M059J (cell line): ENCODE measurements around the gene TTF2. TPM values are rescaled to one million over a fixed set of nuclear protein-coding genes. Genes with fewer than 3 reads are reported as not detected.
A peak's percentile ranks its signal among the peaks of the same experiment; 100 is the strongest.
"Not testable (repeated sequence)": the region's sequence is repeated elsewhere in the genome, so short reads cannot be mapped to it uniquely, and the experiment has no call there.

Source experiments
- DNase-seq: peaks from one replicate; pipeline ENCODE4 v3.0.0-alpha.2; 2012; ENCODE audit warnings: low read depth
- total RNA-seq: library from RNA; depleted of rRNA; stranded (reverse); fragments of >200 nt; shearing (Covaris generic); gene quantifications from 2 replicates; pipeline ENCODE4 v1.2.3, GENCODE V29; 2014

TTF2 gene
- total RNA-seq, 1 experiment from 2014 or later: 44.0 TPM

- peak; percentile 97 for DNase-seq
Observed at GRCh38 chr1:117121589-117122329, 61.6 kb downstream of the TTF2 start, which contains the start of gene TRIM45. Gene TRIM45, minus strand, starts transcription at chr1:117121749. Its CDS starts 548 bp downstream, at chr1:117121201.

DNA sequence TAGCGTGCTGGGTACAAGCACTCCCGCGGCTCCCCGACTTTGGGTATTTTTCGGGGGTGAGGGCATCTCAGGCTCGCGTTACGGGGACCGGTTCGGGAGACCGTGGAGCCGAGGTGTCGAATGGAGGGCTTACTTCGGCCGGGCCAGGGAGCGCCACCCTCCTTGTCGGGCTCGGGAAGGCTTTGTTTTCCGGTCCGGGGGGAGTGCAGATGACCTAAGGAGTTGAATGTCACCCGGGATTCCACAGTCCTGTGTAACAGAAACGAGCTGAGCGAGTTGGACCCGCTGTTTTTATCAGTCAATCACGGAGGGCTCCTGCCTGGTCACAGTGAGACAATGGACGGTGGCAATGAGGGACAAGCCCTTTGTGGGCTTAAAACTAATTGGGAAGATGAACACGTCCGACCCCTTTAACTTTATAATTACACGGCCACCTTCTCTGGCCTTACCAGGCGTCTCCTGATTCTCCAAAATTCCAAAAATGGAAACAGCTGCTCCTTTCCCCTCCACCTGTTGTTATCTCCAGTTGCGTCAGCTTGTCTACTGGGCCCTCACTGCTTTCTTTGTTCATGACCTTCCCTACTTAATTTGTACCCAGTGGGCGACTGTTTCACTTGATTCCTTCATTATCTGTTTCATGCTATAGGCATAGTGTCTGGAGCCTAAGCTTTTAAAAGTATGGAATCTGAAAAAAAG is 62.4 kb downstream of the TTF2 start:
- DNase-seq: no peak

DNA sequence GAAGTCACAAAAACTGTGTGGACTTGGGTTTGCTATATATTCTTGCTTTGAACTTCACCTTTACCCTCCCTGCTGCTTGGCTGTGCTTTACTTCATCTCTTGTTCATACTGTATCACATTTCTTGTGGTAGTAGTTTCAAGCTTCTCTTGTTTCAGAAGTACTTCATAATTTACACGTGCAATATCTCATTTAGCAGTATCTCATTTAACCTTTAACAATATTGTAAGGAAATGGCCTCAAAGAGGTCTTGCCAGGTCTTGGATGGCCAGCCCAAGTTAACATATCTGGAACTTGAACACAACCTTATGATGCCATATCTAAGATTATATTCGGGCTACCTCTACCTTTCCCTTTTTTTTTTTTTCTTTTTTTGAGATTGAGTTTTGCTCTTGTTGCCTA is 63.1 kb downstream of the TTF2 start:
- DNase-seq: no peak

DNA sequence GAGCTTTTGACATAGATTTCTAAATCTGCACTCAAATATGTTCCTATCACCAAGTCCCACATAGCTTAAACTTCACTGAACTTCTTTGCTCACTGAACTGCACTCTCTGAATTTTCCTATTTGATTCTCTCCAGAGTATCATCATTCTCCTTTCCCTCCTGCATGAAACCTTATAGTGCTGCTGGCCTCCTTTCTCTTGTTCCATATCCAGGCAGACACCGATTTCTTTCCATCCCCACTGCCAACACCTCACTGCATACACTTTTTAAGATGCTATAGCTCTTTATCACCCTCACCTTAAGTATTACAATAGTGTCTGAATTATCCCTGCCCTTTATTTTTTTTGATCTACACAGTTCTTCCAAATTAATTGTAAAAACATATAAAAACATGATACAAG is 64.5 kb downstream of the TTF2 start:
- DNase-seq: no peak

DNA sequence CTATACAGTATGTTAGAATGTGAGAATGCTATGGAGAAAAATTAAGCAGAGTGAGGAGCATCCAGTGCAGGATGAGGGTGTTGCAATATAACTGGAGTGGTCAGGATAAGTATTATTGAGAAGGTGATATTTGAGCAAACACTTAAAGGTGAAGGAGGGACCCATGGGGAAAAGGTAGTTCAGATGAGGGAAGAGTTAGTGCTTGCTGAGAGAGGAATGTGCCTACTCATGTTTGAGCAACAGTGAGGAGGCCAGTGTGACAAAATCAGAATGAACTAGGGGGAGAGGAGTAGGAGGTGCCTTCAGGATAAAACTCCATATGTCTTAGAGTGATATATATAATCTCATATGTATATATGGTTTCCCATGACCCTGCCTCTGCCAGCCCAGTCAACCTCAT is 67.7 kb downstream of the TTF2 start:
- DNase-seq: no peak

- peak; percentile 58 for DNase-seq
Observed at GRCh38 chr1:117128323-117129079, 68.4 kb downstream of the TTF2 start.

DNA sequence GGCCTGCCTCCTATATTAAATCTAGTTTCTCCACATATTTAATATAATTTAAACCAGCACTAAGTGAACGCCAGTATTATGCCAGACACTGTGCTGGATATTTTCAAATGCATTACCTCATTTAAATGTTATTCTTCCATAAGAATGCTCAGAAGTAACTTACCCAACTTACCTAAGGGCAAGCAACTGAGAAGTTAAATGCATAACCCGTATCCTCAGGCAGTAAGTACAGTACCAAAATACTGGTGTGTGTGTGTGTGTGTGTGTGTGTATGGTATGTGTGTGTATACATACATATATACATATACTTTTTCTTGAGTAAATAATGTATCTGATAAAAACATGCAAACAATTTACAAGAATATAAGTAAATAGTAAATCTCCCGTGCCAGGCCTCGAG is 70.4 kb downstream of the TTF2 start:
- DNase-seq: no peak

GRCh38 chr1:117135329-117135728 is 75.2 kb downstream of the TTF2 start:
- DNase-seq: no peak

DNA sequence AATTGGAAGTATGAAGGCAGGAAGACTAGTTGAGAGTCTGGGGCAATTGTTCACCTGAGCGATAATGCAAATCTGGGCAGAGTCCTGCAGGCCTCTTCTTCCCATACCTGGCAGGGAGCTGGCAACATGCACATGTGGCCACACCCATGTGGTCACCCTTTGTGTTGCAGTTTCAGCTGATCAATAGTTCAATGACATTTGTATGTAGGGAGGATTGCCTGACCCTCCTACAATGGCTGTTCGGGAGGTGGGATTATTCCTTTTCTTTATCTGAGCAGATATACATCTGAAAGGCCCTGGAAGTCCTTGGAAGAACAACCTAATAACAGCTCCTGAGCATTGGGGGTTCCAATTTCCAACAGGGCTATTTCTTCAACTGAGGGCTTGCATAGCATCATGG is 76.6 kb downstream of the TTF2 start:
- no peak for DNase-seq

DNA sequence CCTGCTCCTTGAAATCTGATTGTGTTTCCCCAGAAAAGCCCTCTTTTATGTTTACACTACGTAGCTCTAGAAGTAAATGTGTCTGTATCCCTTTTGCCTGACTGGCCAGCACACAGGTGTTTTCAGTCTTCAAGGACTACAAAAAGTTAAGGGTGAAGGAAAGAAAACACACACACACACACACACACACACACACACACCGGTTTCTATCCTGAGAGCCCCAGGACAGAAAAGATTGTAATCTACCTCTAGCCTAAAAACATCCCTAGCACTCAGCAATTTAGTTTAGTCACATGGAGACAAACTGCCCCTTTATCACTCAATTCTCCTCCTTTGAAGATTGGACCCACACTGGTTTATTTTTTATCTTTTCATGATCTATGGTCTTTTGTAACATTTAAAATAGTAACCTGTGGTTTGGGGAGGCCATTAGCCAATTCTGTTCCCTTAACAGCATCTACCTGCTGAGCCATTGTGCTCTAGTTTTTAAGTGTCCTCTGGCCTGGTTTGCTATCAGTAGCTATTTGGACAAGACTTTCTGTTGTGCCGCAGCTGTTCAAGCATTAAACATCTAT is 77.2 kb downstream of the TTF2 start:
- no peak for DNase-seq

DNA sequence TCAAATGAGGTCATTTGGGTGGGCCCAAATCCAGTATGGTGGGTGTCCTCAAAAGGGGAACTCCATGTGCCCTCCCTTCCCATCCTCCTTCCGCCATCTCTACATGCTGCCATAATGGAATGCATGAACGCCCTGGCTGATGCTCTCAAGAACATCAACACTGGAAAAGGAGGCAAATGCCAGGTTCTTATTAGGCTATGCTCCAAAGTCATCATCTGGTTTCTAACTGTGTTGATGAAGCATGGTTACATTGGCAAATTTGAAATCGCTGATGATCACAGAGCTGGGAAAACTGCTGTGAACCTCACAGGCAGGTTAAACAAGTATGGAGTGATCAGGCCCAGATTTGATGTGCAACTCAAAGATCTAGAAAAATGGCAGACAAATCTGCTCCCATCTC is 78.0 kb downstream of the TTF2 start:
- no peak for DNase-seq

GRCh38 chr1:117138561-117138960 is 78.4 kb downstream of the TTF2 start:
- DNase-seq: no peak

GRCh38 chr1:117142200-117142599 is 82.1 kb downstream of the TTF2 start:
- peak; percentile 69 for DNase-seq

DNA sequence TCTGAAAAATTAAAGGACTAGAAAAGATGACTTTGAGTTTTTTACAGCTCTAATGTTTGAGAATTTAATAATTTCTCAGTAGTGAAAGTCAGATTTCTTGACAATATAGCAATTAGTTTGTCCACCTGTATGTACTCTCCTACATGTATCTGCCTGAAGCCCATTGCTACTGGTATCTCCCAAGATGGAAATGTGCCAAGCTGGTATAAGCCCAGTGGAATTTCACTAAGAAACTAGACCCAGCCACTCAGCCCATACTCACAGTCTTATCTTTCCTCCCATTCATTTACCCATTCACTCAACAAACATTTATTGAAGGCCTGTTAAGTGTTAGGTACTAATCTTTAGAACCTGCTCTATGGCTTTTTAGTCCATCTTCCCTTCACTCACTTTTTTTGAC is 83.0 kb downstream of the TTF2 start:
- DNase-seq: peak; percentile 44

- DNase-seq: no peak
Observed at GRCh38 chr1:117143871-117144270, 83.7 kb downstream of the TTF2 start.

DNA sequence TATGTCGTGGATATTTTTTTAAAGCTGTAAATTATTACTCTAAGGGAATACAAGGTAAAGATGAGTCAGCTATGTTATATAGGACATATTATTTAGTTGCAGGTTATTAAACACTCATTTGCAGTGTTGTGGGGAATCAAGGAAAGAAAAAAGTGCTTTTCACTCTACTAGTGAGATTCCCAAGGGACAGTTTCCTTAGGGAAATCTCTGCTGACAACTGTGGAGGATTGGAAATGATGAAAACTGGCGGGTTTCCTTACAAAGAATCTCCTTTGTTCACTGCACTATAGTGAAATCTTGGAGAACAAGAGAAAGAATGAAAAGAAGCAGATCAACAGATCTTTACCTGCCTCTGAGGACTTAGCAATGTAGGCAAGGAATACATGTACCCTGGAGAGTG is 85.9 kb downstream of the TTF2 start:
- DNase-seq: no peak

- DNase-seq: peak; percentile 94
Observed at GRCh38 chr1:117146575-117147340, 86.6 kb downstream of the TTF2 start.

DNA sequence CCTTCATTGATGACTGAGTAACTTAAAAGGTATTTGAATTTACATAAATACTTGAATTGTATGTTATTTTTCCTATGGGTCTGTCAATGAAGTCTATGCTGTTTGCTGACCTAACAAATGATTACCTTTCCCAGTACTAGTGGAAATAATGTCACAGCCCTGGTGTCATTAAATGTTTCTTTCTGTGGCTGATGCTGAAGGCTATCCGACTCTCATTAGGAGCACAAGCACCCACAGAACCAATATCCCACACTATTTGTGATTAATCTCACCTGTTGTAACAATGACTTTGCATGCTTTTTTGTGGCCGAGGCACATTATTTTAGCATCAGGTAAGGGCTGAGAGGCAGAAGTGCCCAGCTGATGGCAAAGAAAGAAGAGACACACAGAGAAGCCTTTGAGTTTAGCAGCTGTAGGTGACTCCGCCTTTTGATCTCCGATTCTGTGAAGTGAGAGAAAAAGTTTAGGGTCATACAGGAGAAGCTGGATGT is 87.3 kb downstream of the TTF2 start:
- DNase-seq: no peak

GRCh38 chr1:117147856-117148588 is 87.9 kb downstream of the TTF2 start:
- peak; percentile 93 for DNase-seq

DNA sequence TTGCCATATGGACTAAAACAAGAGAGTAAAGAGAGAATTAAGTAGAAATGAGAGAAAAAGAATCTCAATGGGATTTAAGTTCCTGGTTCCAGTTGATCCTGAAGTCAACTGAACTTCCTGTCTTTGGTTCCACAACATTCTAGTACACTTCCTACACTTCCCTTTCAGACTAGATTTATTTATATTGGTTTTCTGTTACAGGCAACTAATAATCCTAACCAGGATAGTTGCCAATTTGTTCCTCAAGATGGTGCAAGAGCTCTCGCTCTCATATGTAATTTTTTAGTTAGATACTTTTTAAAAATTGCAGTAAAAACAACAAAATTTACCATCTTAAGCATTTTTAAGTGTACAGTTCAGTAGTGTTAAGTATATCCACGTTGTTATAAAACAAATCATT is 90.2 kb downstream of the TTF2 start:
- DNase-seq: peak; percentile 41

GRCh38 chr1:117151305-117151704 is 91.2 kb downstream of the TTF2 start:
- DNase-seq: not testable (repeated sequence)
